Glutamatergic neuron (in vitro differentiated cells): ENCODE data around the gene CAMKMT. TPM values are rescaled to one million over a fixed set of nuclear protein-coding genes. Genes with fewer than 3 reads are reported as not detected.
A peak's percentile ranks its signal among the peaks of the same experiment; 100 is the strongest.

Experiments
- DNase-seq: peaks from one replicate; pipeline ENCODE4 v3.0.0; 2022
- H3K27ac Mint-ChIP-seq: one replicate; pipeline ENCODE4 v1.8.0; 2020; ENCODE audit warnings: mild to moderate bottlenecking, mixed read lengths, inconsistent platforms; ENCODE audit not compliant: unreplicated experiment
- H3K27me3 Mint-ChIP-seq: one replicate; pipeline ENCODE4 v1.8.0; 2020; ENCODE audit warnings: mild to moderate bottlenecking, moderate library complexity, mixed read lengths, inconsistent platforms; ENCODE audit not compliant: unreplicated experiment
- H3K36me3 Mint-ChIP-seq: one replicate; pipeline ENCODE4 v1.8.0; 2020; ENCODE audit warnings: mild to moderate bottlenecking, mixed read lengths, inconsistent platforms; ENCODE audit not compliant: unreplicated experiment
- H3K4me1 Mint-ChIP-seq: one replicate; pipeline ENCODE4 v1.8.0; 2020; ENCODE audit warnings: mild to moderate bottlenecking, low read depth, mixed read lengths, inconsistent platforms; ENCODE audit not compliant: unreplicated experiment
- H3K4me3 Mint-ChIP-seq: one replicate; pipeline ENCODE4 v1.8.0; 2020; ENCODE audit warnings: mild to moderate bottlenecking, mixed read lengths, inconsistent platforms; ENCODE audit not compliant: unreplicated experiment
- H3K9me3 Mint-ChIP-seq: one replicate; pipeline ENCODE4 v1.8.0; 2020; ENCODE audit warnings: mild to moderate bottlenecking, moderate library complexity, mixed read lengths, inconsistent platforms; ENCODE audit not compliant: unreplicated experiment
- CTCF ChIP-seq: fragments of 200-600 bp; sonication (generic); IDR thresholded peaks from one replicate; pipeline ENCODE4 v1.5.0; 2021; ENCODE audit not compliant: partially characterized antibody, unreplicated experiment
- total RNA-seq: library from RNA; stranded (reverse); fragmentation: NEBNext Ultra II Directional; extraction: Animal tissue kit (Norgen Biotek cat#: 25700); gene quantifications from one replicate; pipeline ENCODE4 v1.2.1, GENCODE V29; 2021; ENCODE audit not compliant: unreplicated experiment

Gene CAMKMT
- total RNA-seq, 1 donor from 2014 or later = 9.6 TPM

GRCh38 chr2:44759823-44760222 is 398.1 kb downstream of the CAMKMT start:
- peaks cover 2% of the 10 kb centered on the region for H3K9me3 Mint-ChIP-seq
- H3K36me3 Mint-ChIP-seq = no peaks in the 10 kb centered on the region
- H3K27me3 Mint-ChIP-seq = no peaks in the 10 kb centered on the region
- peaks cover 3% of the 10 kb centered on the region for H3K4me1 Mint-ChIP-seq
- no peak for TF ChIP-seq CTCF
- no peak for DNase-seq
- no peak overlapping the region for H3K4me3 Mint-ChIP-seq
- no peak overlapping the region for H3K27ac Mint-ChIP-seq

- Mint-ChIP-seq H3K4me1 (peaks cover 12% of the 10 kb centered on the region), H3K4me3 (no peak overlapping the region)
These were observed 401.6 kb downstream of the CAMKMT start for GRCh38 chr2:44763275-44763782.

GRCh38 chr2:44766220-44766619 is 404.5 kb downstream of the CAMKMT start:
- Mint-ChIP-seq H3K36me3 (no peaks in the 10 kb centered on the region), H3K9me3 (no peaks in the 10 kb centered on the region), H3K27me3 (peaks cover 2% of the 10 kb centered on the region), H3K27ac (no peak overlapping the region), H3K4me1 (peaks cover 29% of the 10 kb centered on the region), H3K4me3 (no peak overlapping the region)
- DNase-seq = no peak
- no peak for TF ChIP-seq CTCF

More at GRCh38 chr2:44763275-44763782, 401.6 kb downstream of the CAMKMT start:
- Mint-ChIP-seq H3K36me3 (no peaks in the 10 kb centered on the region), H3K27me3 (peaks cover 2% of the 10 kb centered on the region), H3K9me3 (peaks cover 2% of the 10 kb centered on the region), H3K27ac (no peak overlapping the region)
- TF ChIP-seq CTCF = no peak
- no peak for DNase-seq

GRCh38 chr2:44766777-44767176 is 405.0 kb downstream of the CAMKMT start:
- peaks cover 2% of the 10 kb centered on the region for H3K27me3 Mint-ChIP-seq
- TF ChIP-seq CTCF = no peak
- no peaks in the 10 kb centered on the region for H3K36me3 Mint-ChIP-seq
- DNase-seq = no peak
- H3K27ac Mint-ChIP-seq = no peak overlapping the region
- peaks cover 29% of the 10 kb centered on the region for H3K4me1 Mint-ChIP-seq
- no peaks in the 10 kb centered on the region for H3K9me3 Mint-ChIP-seq
- H3K4me3 Mint-ChIP-seq = no peak overlapping the region

GRCh38 chr2:44767691-44768090 is 405.9 kb downstream of the CAMKMT start:
- peak overlapping the region; percentile 76 for H3K4me3 Mint-ChIP-seq
- H3K4me1 Mint-ChIP-seq = peaks cover 35% of the 10 kb centered on the region
- H3K36me3 Mint-ChIP-seq = no peaks in the 10 kb centered on the region
- DNase-seq = no peak
- no peak for TF ChIP-seq CTCF
- H3K27ac Mint-ChIP-seq = peak overlapping the region; percentile 28
- H3K9me3 Mint-ChIP-seq = no peaks in the 10 kb centered on the region
- peaks cover 2% of the 10 kb centered on the region for H3K27me3 Mint-ChIP-seq
